ENCODE data around the gene DHTKD1.
A peak's percentile ranks its signal among the peaks of the same experiment; 100 is the strongest.
"Not testable (repeated sequence)": the region's sequence is repeated elsewhere in the genome, so short reads cannot be mapped to it uniquely, and the experiment has no call there.

The DHTKD1 gene

DNA sequence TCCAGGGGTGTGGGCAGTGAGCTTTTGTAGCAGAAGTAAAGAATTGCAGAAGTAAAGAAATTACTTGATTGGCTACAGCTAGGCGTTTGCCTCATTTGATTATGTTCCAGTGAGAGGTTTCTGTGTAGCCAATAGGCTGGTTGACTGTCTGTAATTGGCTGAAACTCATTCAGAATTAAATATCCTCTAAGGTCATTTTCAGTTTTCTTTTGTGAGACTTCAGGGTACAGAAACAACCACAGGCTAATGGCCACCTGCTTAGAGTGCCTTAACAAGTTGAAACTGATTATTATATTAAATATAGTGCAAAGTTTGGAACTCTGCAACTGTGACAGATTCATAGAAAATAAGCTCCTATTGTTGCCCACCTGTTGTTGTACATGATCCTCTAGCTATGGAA is 71.3 kb downstream of the DHTKD1 start:
- DNase-seq (ENCODE audit: low spot score) = no peak

DNA sequence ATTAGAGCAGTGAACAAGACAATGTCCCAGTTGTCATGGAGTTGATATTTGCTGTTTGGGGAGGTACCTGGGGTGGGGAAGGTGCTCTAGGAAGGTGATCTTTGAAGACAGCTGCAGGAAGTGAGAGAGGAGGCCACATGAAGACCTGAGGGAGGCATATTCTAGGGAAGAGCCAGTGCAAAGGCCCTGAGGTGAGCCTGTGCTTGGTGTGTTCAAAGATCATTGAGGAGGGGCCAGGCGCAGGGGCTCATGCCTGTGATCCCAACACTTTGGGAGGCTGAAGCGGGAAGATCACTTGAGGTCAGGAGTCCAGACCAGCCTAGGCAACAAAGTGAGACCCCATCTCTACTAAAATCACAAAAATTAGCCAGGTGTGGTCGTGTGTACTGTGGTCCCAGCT is 75.8 kb downstream of the DHTKD1 start:
- DNase-seq (ENCODE audit: low spot score) = no peak

DNA sequence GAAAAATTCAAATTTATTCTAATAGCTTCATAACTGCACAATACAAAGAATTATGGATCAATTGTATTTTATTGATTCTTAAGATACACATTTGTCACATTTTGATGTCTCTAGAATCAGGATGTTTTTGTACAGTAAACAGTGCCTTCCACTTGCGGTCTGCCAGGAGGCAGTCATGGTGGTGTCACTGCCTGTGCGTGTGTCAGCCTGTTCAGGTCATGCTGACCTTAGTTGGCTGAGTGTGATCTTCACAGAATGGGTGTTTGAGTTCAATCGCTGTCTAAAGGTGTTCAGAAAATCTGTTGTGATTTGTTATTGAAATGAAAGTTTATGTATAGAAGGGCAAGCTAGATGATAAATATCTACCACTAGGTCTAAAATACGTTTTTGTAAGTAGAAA is 81.4 kb downstream of the DHTKD1 start:
- DNase-seq (ENCODE audit: low spot score) = no peak

- no peak for DNase-seq (ENCODE audit: low spot score)
Observed at GRCh38 chr10:12154516-12154915, 85.8 kb downstream of the DHTKD1 start.

DNA sequence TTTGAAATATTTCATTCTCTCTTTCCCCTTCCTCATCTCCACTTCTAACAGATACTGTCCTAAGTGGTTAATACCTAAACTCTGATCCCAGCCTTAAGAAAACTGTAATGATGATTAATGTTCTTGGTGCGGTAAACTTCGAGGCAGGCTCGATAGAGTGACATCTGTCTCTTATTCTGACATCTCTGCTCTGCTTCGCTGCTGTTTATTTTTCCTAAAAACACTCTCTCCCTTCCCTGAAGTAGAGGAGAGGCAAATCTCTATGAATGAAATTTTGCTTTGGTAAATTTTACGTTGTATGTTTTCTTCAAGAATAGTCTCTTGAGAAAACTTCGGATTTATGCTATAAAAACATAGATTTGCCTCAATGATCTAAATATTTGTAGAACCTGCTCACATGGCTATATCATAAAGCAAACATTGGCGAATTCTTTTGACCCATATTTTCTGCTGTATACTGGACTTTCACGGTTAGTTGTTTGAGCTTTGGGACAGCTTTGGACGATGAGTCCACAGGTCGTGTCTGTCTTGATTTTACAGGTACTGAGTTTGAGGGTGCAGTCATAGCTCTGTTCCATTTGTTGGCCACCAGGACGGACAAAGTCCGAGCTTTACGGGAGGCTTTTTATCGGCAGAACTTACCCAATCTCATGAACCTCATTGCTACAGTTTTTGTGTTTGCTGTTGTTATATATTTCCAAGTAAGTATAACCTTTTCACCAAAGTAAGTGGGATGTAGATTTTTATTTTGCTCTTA is 87.8 kb downstream of the DHTKD1 start:
- no peak for DNase-seq (ENCODE audit: low spot score)

DNA sequence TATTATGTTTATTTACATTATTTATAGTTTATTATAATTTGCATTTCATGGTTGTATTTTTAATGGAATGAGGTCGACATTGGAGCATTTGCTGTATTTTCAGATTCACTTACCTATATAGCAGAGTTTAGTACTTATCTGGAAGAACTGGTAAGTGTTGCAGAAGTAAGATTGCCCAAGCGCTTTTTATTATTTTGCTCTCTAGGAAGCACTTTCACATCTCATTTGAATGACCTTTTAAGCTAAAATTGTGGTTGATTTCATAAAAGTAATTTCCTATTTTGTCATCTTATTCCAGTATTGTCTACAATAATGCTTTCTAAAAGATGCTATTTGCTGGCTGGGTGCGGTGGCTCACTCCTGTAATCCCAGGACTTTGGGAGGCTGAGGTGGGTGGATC is 89.4 kb downstream of the DHTKD1 start:
- no peak for DNase-seq (ENCODE audit: low spot score)

DNA sequence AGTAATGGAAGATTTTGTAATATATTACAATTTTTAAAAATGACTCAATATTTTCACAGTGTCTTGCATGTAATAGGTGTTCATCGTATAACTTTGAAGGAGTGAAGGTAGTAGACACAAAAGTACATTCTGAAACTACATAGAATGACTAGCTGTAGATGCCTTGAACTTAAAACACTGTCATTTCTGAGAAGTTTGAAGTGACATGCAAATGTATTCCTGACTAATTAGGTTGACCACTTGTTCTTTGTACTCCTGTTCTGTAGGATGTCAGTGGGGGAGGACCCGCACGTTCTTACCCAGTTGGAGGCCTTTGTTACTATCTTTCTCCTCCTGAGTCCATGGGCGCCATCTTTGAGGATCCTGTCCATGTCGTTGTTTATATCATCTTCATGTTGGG is 91.9 kb downstream of the DHTKD1 start:
- DNase-seq (ENCODE audit: low spot score) = no peak

DNA sequence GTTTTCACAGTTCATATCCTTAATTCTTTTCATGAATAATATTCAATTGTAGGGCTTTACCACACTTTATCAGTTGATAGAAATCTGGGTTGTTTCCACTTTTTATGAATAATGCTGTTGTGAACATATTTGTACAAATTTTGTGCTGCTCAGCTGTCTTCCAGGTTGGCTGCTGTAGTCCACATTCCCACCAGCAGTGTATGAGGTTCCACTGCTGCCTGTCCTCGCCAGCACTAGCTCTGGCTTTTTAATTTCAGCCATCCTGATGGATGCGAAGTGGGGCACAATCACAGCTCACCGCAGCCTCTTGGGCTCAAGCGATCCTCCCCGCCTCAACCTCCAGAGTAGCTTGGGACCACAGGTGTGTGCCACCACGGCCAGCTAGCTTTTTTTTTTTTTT is 94.2 kb downstream of the DHTKD1 start:
- DNase-seq (ENCODE audit: low spot score) = no peak

DNA sequence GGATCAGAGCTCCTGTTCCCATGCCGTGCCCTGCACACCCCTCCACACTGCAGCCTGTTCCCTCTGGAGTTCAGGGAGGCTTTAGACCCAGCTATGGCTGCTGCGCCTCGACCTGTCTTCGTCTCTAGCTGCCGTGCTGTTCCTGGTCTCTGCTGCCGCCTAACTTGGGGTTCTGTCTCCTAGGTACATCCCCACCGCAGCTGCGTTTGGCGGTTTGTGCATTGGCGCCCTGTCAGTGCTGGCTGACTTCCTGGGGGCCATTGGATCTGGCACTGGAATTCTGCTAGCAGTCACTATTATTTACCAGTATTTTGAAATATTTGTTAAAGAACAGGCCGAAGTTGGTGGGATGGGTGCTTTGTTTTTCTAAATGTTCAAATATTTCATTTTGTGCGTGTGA is 95.3 kb downstream of the DHTKD1 start:
- no peak for DNase-seq (ENCODE audit: low spot score)

DNA sequence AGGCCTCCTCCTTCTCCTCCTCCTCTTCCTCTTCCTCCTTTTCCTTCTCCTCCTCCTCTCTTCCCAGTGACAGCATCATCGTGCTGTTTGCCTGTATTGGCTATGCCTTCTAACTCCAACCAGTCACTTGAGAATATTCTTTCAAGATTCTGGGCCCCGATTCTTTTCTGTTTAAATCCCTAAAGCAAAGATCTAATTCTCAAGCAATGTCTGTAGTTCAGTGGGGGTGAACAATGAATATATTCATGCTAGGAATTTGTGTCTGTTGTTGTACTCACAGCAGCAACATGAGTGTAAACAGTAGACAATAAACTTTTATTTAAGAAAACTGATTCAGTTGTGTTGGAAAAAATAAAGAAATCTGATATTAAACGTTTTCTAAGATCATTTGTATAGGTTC is 96.3 kb downstream of the DHTKD1 start:
- DNase-seq (ENCODE audit: low spot score) = peak; percentile 17

DNA sequence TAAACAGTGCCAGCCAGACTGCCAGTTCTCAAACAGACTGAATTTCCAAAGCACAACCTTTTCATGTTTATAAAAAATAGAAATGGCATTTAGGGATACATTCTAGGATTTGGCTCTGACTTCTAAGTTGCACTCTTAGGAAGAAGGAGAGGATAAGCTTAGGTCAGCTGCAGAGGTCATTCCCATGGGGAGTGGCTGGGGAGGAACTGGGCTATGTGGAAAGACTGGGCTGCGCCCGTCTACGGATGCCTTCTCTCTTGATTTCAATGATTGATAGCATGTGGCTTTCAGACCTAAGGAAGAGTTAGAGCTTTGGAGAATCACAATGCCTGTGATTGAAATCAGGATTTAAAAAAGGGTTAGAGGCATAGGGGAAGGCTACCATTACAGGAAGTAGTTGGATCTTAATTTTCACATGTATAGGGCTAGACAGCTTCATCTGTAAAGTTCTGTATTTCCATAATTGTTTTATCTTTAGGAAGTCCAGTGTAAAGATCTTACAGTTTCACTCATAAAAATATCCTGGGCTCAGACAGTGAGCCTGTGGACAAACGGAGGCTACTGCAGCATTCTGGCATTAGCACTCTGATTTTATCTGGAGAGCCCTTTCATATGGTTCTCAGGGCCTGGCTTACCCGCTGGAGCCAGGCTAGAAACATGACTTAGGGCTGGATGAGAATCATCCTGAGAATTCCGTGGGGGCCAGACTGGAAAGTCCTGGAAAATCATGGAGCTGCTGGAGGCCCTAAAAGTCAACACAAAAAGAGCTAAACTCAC is 97.4 kb downstream of the DHTKD1 start:
- DNase-seq (ENCODE audit: low spot score) = no peak

- not testable (repeated sequence) for DNase-seq (ENCODE audit: low spot score)
Observed at GRCh38 chr10:12171512-12171911, 102.8 kb downstream of the DHTKD1 start.
